Body of pancreas (tissue), 4 donors: Measurements from ENCODE around the gene ARMH1. TPM values are rescaled to one million over a fixed set of nuclear protein-coding genes. Genes with fewer than 3 reads are reported as not detected.
"Not testable (repeated sequence)": the region's sequence is repeated elsewhere in the genome, so short reads cannot be mapped to it uniquely, and the experiment has no call there.

Experiments
- ATAC-seq: fragments of 150-250 bp; one replicate; pipeline ENCODE4 v1.9.1; 2016
- DNase-seq, 4 donors: peaks; one replicate each; pipeline ENCODE4 v3.0.0-alpha.2; 2019
- H3K27ac ChIP-seq, 4 donors: fragments of 200-600 bp; sonication (generic); 1 replicate in 3 of 4; 2 replicates in 1 of 4; pipeline versions ENCODE4 v1.5.1 to v1.6.1; 2016 to 2019; ENCODE audit warnings: mild to moderate bottlenecking in 1 of 4, mixed read lengths in 1 of 4, moderate library complexity in 1 of 4
- H3K27me3 ChIP-seq, 2 donors: fragments of 200-600 bp; sonication (generic); one replicate each; pipeline ENCODE4 v1.6.0; 2016; ENCODE audit warnings: mild to moderate bottlenecking in 1 of 2
- H3K36me3 ChIP-seq, 2 donors: fragments of 200-600 bp; sonication (generic); replicated peaks in 1 of 2; 2 replicates each; pipeline ENCODE4 v1.5.1; 2016; ENCODE audit warnings: low read depth in 2 of 2; ENCODE audit not compliant: insufficient read depth in 1 of 2
- H3K4me1 ChIP-seq: fragments of 200-600 bp; sonication (generic); one replicate; pipeline ENCODE4 v1.6.0; 2016
- H3K4me3 ChIP-seq, 2 donors: fragments of 200-600 bp; sonication (generic); 1 replicate in 1 of 2; 2 replicates in 1 of 2; pipeline ENCODE4 v1.5.1; 2016 to 2019
- H3K9me3 ChIP-seq, 3 donors: fragments of 200-600 bp; sonication (generic); 1 replicate in 2 of 3; 2 replicates in 1 of 3; pipeline ENCODE4 v1.5.1; 2016
- CTCF ChIP-seq, 7 experiments: fragments of 450-650 bp in 4 of 7; fragments of 200-600 bp in 3 of 7; sonication (generic) in 3 of 7; IDR thresholded peaks; one replicate each; pipeline ENCODE4 v1.5.1; 2016 to 2019; ENCODE audit warnings: antibody characterized with exemption in 7 of 7
- POLR2A ChIP-seq, 3 donors: fragments of 450-650 bp; IDR thresholded peaks; one replicate each; pipeline ENCODE4 v1.6.1; 2016; ENCODE audit warnings: antibody characterized with exemption in 3 of 3, mild to moderate bottlenecking in 2 of 3
- WGBS, 2 donors: methylation state at CpG; one replicate each; pipeline ENCODE4 v1.1.5; 2017; 5-methylcytosine and 5-hydroxymethylcytosine counted together
- intact Hi-C: fragments of 100-400 bp; cut with DNase I; formaldehyde crosslinking; loops from one replicate; pipeline ENCODE4 v1.15.1; 2023
- total RNA-seq, 2 donors: library from RNA; depleted of rRNA; stranded (reverse); fragments of >200 nt; gene quantifications; one replicate each; pipeline ENCODE4 v1.1.0, GENCODE V29; 2016

ARMH1 gene
- total RNA-seq, 2 donors from 2014 or later, result 1.0 TPM; not detected in 1

GRCh38 chr1:44735992-44736391, 61.5 kb downstream of the ARMH1 start:
- TF ChIP-seq POLR2A (IDR thresholded peaks at IDR 0.05) (no peak), CTCF (IDR thresholded peaks at IDR 0.05) (no peak)
- DNase-seq (no peak), ATAC-seq (no peak)
- Histone ChIP-seq H3K4me1 (peaks cover 11% of the 10 kb centered on the region), H3K36me3 (no peaks in the 10 kb centered on the region), H3K4me3 (no peak overlapping the region), H3K27ac (no peak overlapping the region), H3K9me3 (no peaks in the 10 kb centered on the region), H3K27me3 (no peaks in the 10 kb centered on the region)
- WGBS, 2 donors, result 94 to 100% methylated on average over 1 of the region's 1 CpG
- intact Hi-C loops, result no loop called here

- WGBS, 2 donors, result 18 to 29% methylated on average over 1 of the region's 1 CpG
- H3K36me3 ChIP-seq, result not testable (repeated sequence)
Measured at GRCh38 chr1:44738953-44739306, 64.4 kb downstream of the ARMH1 start.

GRCh38 chr1:44739307-44740178, 65.0 kb downstream of the ARMH1 start, which contains the start of gene KIF2C:
Gene KIF2C, plus strand, starts transcription at chr1:44739837. Its CDS starts 96 bp downstream, at chr1:44739933.
- DNase-seq (peak; percentile 97 to 98 (median 97)), ATAC-seq (peak; percentile 100)
- Histone ChIP-seq H3K9me3 (no peaks in the 10 kb centered on the region), H3K36me3 (no peaks in the 10 kb centered on the region), H3K27ac (peak within 1 kb of the TSS; percentile 58 to 92 (median 80)), H3K4me3 (peak within 1 kb of the TSS in 1 of 2 donors; percentile 23), H3K27me3 (no peaks in the 10 kb centered on the region), H3K4me1 (peaks cover 7% of the 10 kb centered on the region)
- 1% methylated on average over 21 to 57 of the region's 57 CpGs for WGBS, 2 donors
- TF ChIP-seq CTCF (IDR thresholded peaks at IDR 0.05) (peak in 1 of 7 experiments; percentile 34), POLR2A (IDR thresholded peaks at IDR 0.05) (peak; percentile 48 to 81 (median 78))
- intact Hi-C loops, result no loop called here

More at GRCh38 chr1:44738953-44739306, 64.4 kb downstream of the ARMH1 start:
- intact Hi-C loops, H3K4me1 ChIP-seq, H3K4me3 ChIP-seq, ATAC-seq, H3K27me3 ChIP-seq, DNase-seq, H3K9me3 ChIP-seq: not testable (repeated sequence)
- H3K27ac ChIP-seq, result peak overlapping the region; percentile 58 to 92 (median 80)

- intact Hi-C loops, result no loop called here
- Histone ChIP-seq H3K4me1 (peaks cover 7% of the 10 kb centered on the region), H3K27ac (no peak overlapping the region), H3K4me3 (no peak overlapping the region), H3K27me3 (no peaks in the 10 kb centered on the region), H3K9me3 (no peaks in the 10 kb centered on the region), H3K36me3 (no peaks in the 10 kb centered on the region)
- TF ChIP-seq CTCF (IDR thresholded peaks at IDR 0.05), result no peak
- no peak for TF ChIP-seq POLR2A (IDR thresholded peaks at IDR 0.05)
- WGBS, 2 donors, result 1 to 2% methylated on average over 13 to 14 of the region's 14 CpGs
- ATAC-seq (no peak), DNase-seq (no peak)
Measured at GRCh38 chr1:44740179-44740617, 65.7 kb downstream of the ARMH1 start.

- WGBS, 2 donors, result 88 to 100% methylated on average over 1 of the region's 1 CpG
- intact Hi-C loops, result no loop called here
- peaks cover 7% of the 10 kb centered on the region for H3K4me1 ChIP-seq
- no peak overlapping the region for H3K27ac ChIP-seq
- no peaks in the 10 kb centered on the region for H3K27me3 ChIP-seq
- no peak for DNase-seq
- H3K36me3 ChIP-seq, result no peaks in the 10 kb centered on the region
- no peaks in the 10 kb centered on the region for H3K9me3 ChIP-seq
- no peak overlapping the region for H3K4me3 ChIP-seq
- no peak for TF ChIP-seq CTCF (IDR thresholded peaks at IDR 0.05)
- no peak for TF ChIP-seq POLR2A (IDR thresholded peaks at IDR 0.05)
- no peak for ATAC-seq
Measured at GRCh38 chr1:44743211-44743610, 68.7 kb downstream of the ARMH1 start.
